ENCODE measurements around the gene INHBC. TPM values are rescaled to one million over a fixed set of nuclear protein-coding genes. Genes with fewer than 3 reads are reported as not detected.

The INHBC gene
- total RNA-seq, 1 experiment from 2014 or later, result not detected

DNA sequence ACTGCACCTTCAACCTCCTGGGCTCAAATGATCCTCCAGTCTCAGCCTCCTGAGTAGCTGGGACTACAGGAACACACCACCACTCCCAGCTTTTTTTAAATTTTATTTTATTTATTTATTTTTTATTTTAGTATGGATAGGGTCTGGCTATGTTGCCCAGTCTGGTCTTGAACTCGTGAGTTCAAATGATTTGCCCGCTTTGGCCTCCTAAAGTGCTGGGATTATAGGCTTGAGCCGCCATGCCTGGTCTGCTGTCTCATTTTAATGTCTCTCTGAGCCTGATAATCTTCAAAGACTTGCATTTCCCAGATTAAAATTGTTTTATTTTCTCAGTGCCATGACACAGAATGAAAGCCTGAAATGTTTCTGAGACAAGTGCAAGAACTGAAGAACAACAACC is 1.2 kb upstream of the INHBC start:
- no TSS peak for BruUV-seq (replicated peaks)
- no peaks in the 10 kb centered on the region for H3K36me3 ChIP-seq (ENCODE audit: control insufficient read depth, insufficient read depth, low read length)
- H3K9me3 ChIP-seq (ENCODE audit: control insufficient read depth, insufficient read depth, low read depth, low read length), result no peaks in the 10 kb centered on the region
- H3K4me3 ChIP-seq (ENCODE audit: low read depth in 2 of 2, low read length in 2 of 2), result no peak overlapping the region
- no peaks in the 10 kb centered on the region for H3K27me3 ChIP-seq (ENCODE audit: control insufficient read depth, insufficient read depth, low read length)
- TF ChIP-seq, protein P1, sequence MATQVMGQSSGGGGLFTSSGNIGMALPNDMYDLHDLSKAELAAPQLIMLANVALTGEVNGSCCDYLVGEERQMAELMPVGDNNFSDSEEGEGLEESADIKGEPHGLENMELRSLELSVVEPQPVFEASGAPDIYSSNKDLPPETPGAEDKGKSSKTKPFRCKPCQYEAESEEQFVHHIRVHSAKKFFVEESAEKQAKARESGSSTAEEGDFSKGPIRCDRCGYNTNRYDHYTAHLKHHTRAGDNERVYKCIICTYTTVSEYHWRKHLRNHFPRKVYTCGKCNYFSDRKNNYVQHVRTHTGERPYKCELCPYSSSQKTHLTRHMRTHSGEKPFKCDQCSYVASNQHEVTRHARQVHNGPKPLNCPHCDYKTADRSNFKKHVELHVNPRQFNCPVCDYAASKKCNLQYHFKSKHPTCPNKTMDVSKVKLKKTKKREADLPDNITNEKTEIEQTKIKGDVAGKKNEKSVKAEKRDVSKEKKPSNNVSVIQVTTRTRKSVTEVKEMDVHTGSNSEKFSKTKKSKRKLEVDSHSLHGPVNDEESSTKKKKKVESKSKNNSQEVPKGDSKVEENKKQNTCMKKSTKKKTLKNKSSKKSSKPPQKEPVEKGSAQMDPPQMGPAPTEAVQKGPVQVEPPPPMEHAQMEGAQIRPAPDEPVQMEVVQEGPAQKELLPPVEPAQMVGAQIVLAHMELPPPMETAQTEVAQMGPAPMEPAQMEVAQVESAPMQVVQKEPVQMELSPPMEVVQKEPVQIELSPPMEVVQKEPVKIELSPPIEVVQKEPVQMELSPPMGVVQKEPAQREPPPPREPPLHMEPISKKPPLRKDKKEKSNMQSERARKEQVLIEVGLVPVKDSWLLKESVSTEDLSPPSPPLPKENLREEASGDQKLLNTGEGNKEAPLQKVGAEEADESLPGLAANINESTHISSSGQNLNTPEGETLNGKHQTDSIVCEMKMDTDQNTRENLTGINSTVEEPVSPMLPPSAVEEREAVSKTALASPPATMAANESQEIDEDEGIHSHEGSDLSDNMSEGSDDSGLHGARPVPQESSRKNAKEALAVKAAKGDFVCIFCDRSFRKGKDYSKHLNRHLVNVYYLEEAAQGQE (IDR thresholded peaks at IDR 0.05; ENCODE audit: insufficient read depth in 1 of 2, low read depth in 2 of 2, low read length in 1 of 2), result no peak
- TF ChIP-seq SIN3A (IDR thresholded peaks at IDR 0.05; ENCODE audit: borderline replicate concordance, insufficient read depth, low read depth, low read length) (no peak), POLR2AphosphoS5 (IDR thresholded peaks at IDR 0.05; ENCODE audit: low read depth, low read length) (no peak), TCF7L2 (IDR thresholded peaks at IDR 0.05; ENCODE audit: low read depth, low read length) (no peak)
- TF ChIP-seq, protein P2, sequence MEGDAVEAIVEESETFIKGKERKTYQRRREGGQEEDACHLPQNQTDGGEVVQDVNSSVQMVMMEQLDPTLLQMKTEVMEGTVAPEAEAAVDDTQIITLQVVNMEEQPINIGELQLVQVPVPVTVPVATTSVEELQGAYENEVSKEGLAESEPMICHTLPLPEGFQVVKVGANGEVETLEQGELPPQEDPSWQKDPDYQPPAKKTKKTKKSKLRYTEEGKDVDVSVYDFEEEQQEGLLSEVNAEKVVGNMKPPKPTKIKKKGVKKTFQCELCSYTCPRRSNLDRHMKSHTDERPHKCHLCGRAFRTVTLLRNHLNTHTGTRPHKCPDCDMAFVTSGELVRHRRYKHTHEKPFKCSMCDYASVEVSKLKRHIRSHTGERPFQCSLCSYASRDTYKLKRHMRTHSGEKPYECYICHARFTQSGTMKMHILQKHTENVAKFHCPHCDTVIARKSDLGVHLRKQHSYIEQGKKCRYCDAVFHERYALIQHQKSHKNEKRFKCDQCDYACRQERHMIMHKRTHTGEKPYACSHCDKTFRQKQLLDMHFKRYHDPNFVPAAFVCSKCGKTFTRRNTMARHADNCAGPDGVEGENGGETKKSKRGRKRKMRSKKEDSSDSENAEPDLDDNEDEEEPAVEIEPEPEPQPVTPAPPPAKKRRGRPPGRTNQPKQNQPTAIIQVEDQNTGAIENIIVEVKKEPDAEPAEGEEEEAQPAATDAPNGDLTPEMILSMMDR (IDR thresholded peaks at IDR 0.05), result no peak
- ATAC-seq (no peak), DNase-seq (ENCODE audit: low read depth, low spot score) (no peak)
- H3K4me1 ChIP-seq (ENCODE audit: control insufficient read depth, insufficient read depth, low read length), result peaks cover 6% of the 10 kb centered on the region
- POLR2A ChIA-PET, result interaction anchor here (0.6 to 0.7 kb wide), 2 partner anchors 23 to 581 kb away, joined by 5 to 8 read pairs; no protein-coding TSS in a partner anchor
- in situ Hi-C loops (cut with HindIII; ENCODE audit: low pct_unique_long_range_greater_than_20kb, low sequenced_read_pairs), result no loop called here
- intact Hi-C loops (cut with micrococcal nuclease; ENCODE audit: unreplicated experiment), result no loop called here
- CTCF ChIA-PET, result interaction anchor here (1.6 kb wide), 1 partner anchor 19 kb away, joined by 4 read pairs; no protein-coding TSS in a partner anchor
- H3K27ac ChIP-seq (ENCODE audit: low read length), result no peak overlapping the region

GRCh38 chr12:57435293-57435692 is 709 bp downstream of the INHBC start:
- no TSS peak for BruUV-seq (replicated peaks)
- in situ Hi-C loops (cut with HindIII; ENCODE audit: low pct_unique_long_range_greater_than_20kb, low sequenced_read_pairs) (no loop called here), intact Hi-C loops (cut with micrococcal nuclease; ENCODE audit: unreplicated experiment) (no loop called here)
- Histone ChIP-seq H3K4me1 (ENCODE audit: control insufficient read depth, insufficient read depth, low read length) (peaks cover 6% of the 10 kb centered on the region), H3K4me3 (ENCODE audit: low read depth in 2 of 2, low read length in 2 of 2) (no peak overlapping the region), H3K27me3 (ENCODE audit: control insufficient read depth, insufficient read depth, low read length) (no peaks in the 10 kb centered on the region), H3K27ac (ENCODE audit: low read length) (no peak overlapping the region), H3K36me3 (ENCODE audit: control insufficient read depth, insufficient read depth, low read length) (no peaks in the 10 kb centered on the region), H3K9me3 (ENCODE audit: control insufficient read depth, insufficient read depth, low read depth, low read length) (no peaks in the 10 kb centered on the region)
- TF ChIP-seq, protein P1 (IDR thresholded peaks at IDR 0.05; ENCODE audit: insufficient read depth in 1 of 2, low read depth in 2 of 2, low read length in 1 of 2), result no peak
- TF ChIP-seq TCF7L2 (IDR thresholded peaks at IDR 0.05; ENCODE audit: low read depth, low read length) (no peak), SIN3A (IDR thresholded peaks at IDR 0.05; ENCODE audit: borderline replicate concordance, insufficient read depth, low read depth, low read length) (no peak), POLR2AphosphoS5 (IDR thresholded peaks at IDR 0.05; ENCODE audit: low read depth, low read length) (no peak)
- TF ChIP-seq, protein P2 (IDR thresholded peaks at IDR 0.05), result no peak
- CTCF ChIA-PET, result no interaction called here
- POLR2A ChIA-PET, result interaction anchor here (0.7 kb wide), 1 partner anchor 136 kb away, joined by 6 read pairs; no protein-coding TSS in a partner anchor
- ATAC-seq, result no peak
- no peak for DNase-seq (ENCODE audit: low read depth, low spot score)
